IMR-90 (cell line): ENCODE data around the gene RPL35. TPM values are rescaled to one million over a fixed set of nuclear protein-coding genes. Genes with fewer than 3 reads are reported as not detected.

Source experiments
- ATAC-seq: fragments of 200-7000 bp; cut with Tn5 transposase; 2 replicates; pipeline ENCODE4 v1.9.1; 2020; ENCODE audit warnings: low read depth, mild to moderate bottlenecking, moderate library complexity
- BruUV-seq: library from RNA; stranded (reverse); fragments of 400-500 nt; replicated peaks from 2 replicates; lab custom pipeline; 2021; lab: Mats Ljungman, UMichigan
- CTCF ChIA-PET: fragments of 300-600 bp; formaldehyde crosslinking; extraction: SDS; loops from one replicate; lab custom pipeline; 2021; ENCODE audit warnings: antibody characterized with exemption; lab: Yijun Ruan, JAX
- POLR2A ChIA-PET: fragments of 300-600 bp; sonication (Branson Sonifier 250); formaldehyde crosslinking; loops from one replicate; lab custom pipeline; 2022; ENCODE audit warnings: antibody characterized with exemption; ENCODE audit not compliant: unreplicated experiment; lab: Charles Lee
- DNase-seq: peaks from one replicate; pipeline ENCODE4 v3.0.0; 2013
- H2AFZ ChIP-seq: replicated peaks from 2 replicates; pipeline ENCODE3; 2013; ENCODE audit warnings: low read length, mild to moderate bottlenecking; ENCODE audit not compliant: poor library complexity
- H2AK5ac ChIP-seq: 2 replicates; pipeline ENCODE4 v1.6.1; 2013; ENCODE audit warnings: low read depth, low read length, inconsistent platforms
- H2AK9ac ChIP-seq: replicated peaks from 2 replicates; pipeline ENCODE3; 2013; ENCODE audit warnings: mild to moderate bottlenecking, low read depth, low read length, moderate library complexity; ENCODE audit not compliant: poor library complexity
- H2BK120ac ChIP-seq: 2 replicates; pipeline ENCODE4 v1.6.1; 2013; ENCODE audit warnings: low read depth, low read length, inconsistent platforms
- H2BK15ac ChIP-seq: 3 replicates; pipeline ENCODE4 v1.6.1; 2013; ENCODE audit warnings: low read depth, low read length, inconsistent platforms
- H2BK20ac ChIP-seq: 2 replicates; pipeline ENCODE4 v1.6.1; 2013; ENCODE audit warnings: low read depth, mild to moderate bottlenecking, inconsistent platforms, low read length, moderate library complexity
- H2BK5ac ChIP-seq: 2 replicates; pipeline ENCODE4 v1.6.1; 2013; ENCODE audit warnings: mild to moderate bottlenecking, low read depth, low read length, inconsistent platforms; ENCODE audit not compliant: poor library complexity, severe bottlenecking
- H3K14ac ChIP-seq: replicated peaks from 2 replicates; pipeline ENCODE4 v1.6.1; 2013; ENCODE audit warnings: low read depth, low read length, inconsistent platforms
- H3K18ac ChIP-seq: 2 replicates; pipeline ENCODE4 v1.6.1; 2013; ENCODE audit warnings: low read depth, low read length, control low read depth
- H3K23ac ChIP-seq: 2 replicates; pipeline ENCODE4 v1.6.1; 2013; ENCODE audit warnings: low read depth, low read length, inconsistent platforms
- H3K27ac ChIP-seq: 2 replicates; pipeline ENCODE4 v1.5.1; 2013; ENCODE audit warnings: mild to moderate bottlenecking, control low read depth, low read length; ENCODE audit not compliant: insufficient read depth
- H3K27me3 ChIP-seq: 2 replicates; pipeline ENCODE4 v1.6.1; 2013; ENCODE audit warnings: low read length; ENCODE audit not compliant: control insufficient read depth, insufficient read depth
- H3K36me3 ChIP-seq: 2 replicates; pipeline ENCODE4 v1.6.1; 2013; ENCODE audit warnings: low read length, mixed read lengths; ENCODE audit not compliant: control insufficient read depth, insufficient read depth
- H3K4ac ChIP-seq: 2 replicates; pipeline ENCODE4 v1.6.1; 2013; ENCODE audit warnings: low read depth, low read length, inconsistent platforms
- H3K4me1 ChIP-seq: 2 replicates; pipeline ENCODE4 v1.6.1; 2013; ENCODE audit warnings: low read length, mixed read lengths; ENCODE audit not compliant: control insufficient read depth, insufficient read depth
- H3K4me2 ChIP-seq: 2 replicates; pipeline ENCODE4 v1.6.1; 2013; ENCODE audit warnings: low read depth, mild to moderate bottlenecking, control low read depth, low read length, moderate library complexity
- H3K4me3 ChIP-seq: 2 replicates; pipeline ENCODE4 v1.5.1; 2013; ENCODE audit warnings: low read depth, mild to moderate bottlenecking, control low read depth, low read length, moderate library complexity; ENCODE audit not compliant: insufficient read depth
- H3K56ac ChIP-seq: 2 replicates; pipeline ENCODE4 v1.6.1; 2013; ENCODE audit warnings: low read length, inconsistent platforms; ENCODE audit not compliant: insufficient read depth; ENCODE audit errors: extremely low read depth
- H3K79me1 ChIP-seq, 2 experiments: 2 replicates each; pipeline ENCODE4 v1.6.1; 2013; ENCODE audit warnings: low read length in 2 of 2, inconsistent platforms in 1 of 2, low read depth in 1 of 2
- H3K9ac ChIP-seq: 2 replicates; pipeline ENCODE4 v1.6.1; 2013; ENCODE audit warnings: low read depth, low read length, control low read depth
- H3K9me1 ChIP-seq: 2 replicates; pipeline ENCODE4 v1.6.1; 2013; ENCODE audit warnings: low read length, inconsistent platforms; ENCODE audit not compliant: insufficient read depth
- H3K9me3 ChIP-seq: 2 replicates; pipeline ENCODE4 v1.6.1; 2013; ENCODE audit warnings: low read length; ENCODE audit not compliant: control insufficient read depth, insufficient read depth
- H4K20me1 ChIP-seq: 2 replicates; pipeline ENCODE4 v1.6.1; 2013; ENCODE audit warnings: low read length, inconsistent platforms; ENCODE audit not compliant: insufficient read depth
- H4K5ac ChIP-seq: 2 replicates; pipeline ENCODE4 v1.6.1; 2013; ENCODE audit warnings: mild to moderate bottlenecking, low read depth, low read length, control low read depth
- H4K8ac ChIP-seq, 2 experiments: 2 replicates each; pipeline ENCODE4 v1.6.1; 2013; ENCODE audit warnings: low read depth in 2 of 2, low read length in 2 of 2, control low read depth in 1 of 2, inconsistent platforms in 1 of 2
- H4K91ac ChIP-seq: 2 replicates; pipeline ENCODE4 v1.6.1; 2013; ENCODE audit warnings: low read depth, low read length, inconsistent platforms; ENCODE audit not compliant: insufficient read depth
- CEBPB ChIP-seq: IDR thresholded peaks from 2 replicates; pipeline ENCODE4 v1.6.1; 2012; ENCODE audit warnings: low read depth, low read length, improper control_type of control experiment
- FOS ChIP-seq: fragments of 150-350 bp; IDR thresholded peaks from 2 replicates; pipeline ENCODE4 v1.6.1; 2016; ENCODE audit warnings: low read depth, low read length
- MAFK ChIP-seq: IDR thresholded peaks from 2 replicates; pipeline ENCODE4 v1.6.1; 2012; ENCODE audit warnings: low read depth, low read length, improper control_type of control experiment
- MAZ ChIP-seq: IDR thresholded peaks from 2 replicates; pipeline ENCODE4 v1.6.1; 2012; ENCODE audit warnings: low read depth, mild to moderate bottlenecking, low read length, improper control_type of control experiment, moderate library complexity, borderline replicate concordance
- MXI1 ChIP-seq: IDR thresholded peaks from 2 replicates; pipeline ENCODE4 v1.6.1; 2012; ENCODE audit warnings: low read depth, mild to moderate bottlenecking, low read length, moderate library complexity, borderline replicate concordance
- whole genome bisulfite sequencing, 2 experiments: methylation state at CpG; one replicate each; pipeline versions ENCODE4 v1.1.5 to v1.1.7; 2013; ENCODE audit warnings: missing lambda C conversion rate in 2 of 2; ENCODE audit not compliant: insufficient read length in 1 of 2; ENCODE audit errors: extremely low coverage in 2 of 2; 5-methylcytosine and 5-hydroxymethylcytosine counted together
- dilution Hi-C: fragments of 300-500 bp; cut with HindIII; formaldehyde crosslinking; loops from one replicate; pipeline ENCODE4 v1.14.3; 2018; ENCODE audit warnings: low sequenced_read_pairs; ENCODE audit not compliant: unreplicated experiment
- in situ Hi-C: fragments of 300-500 bp; cut with MboI; formaldehyde crosslinking; loops from 3 replicates; pipeline ENCODE4 v1.14.3; 2019; ENCODE audit warnings: low sequenced_read_pairs, inconsistent platforms, mixed read lengths
- intact Hi-C: fragments of 100-400 bp; cut with micrococcal nuclease; formaldehyde crosslinking; loops from 2 replicates; pipeline ENCODE4 v1.10.0; 2022
- polyA plus RNA-seq, 3 experiments: library from polyadenylated mRNA; depleted of rRNA; stranded (reverse); fragments of >200 nt; gene quantifications; 2 replicates each; pipeline ENCODE4 v1.2.3, GENCODE V29; 2012; ENCODE audit warnings: low replicate concordance in 1 of 3
- total RNA-seq: library from RNA; depleted of rRNA; stranded (reverse); fragments of >200 nt; gene quantifications from 2 replicates; pipeline ENCODE4 v1.2.3, GENCODE V29; 2012
- TF ChIP-seq, protein P1 (sequence below): fragments of 150-350 bp; IDR thresholded peaks from 2 replicates; pipeline ENCODE4 v1.6.1; 2017; ENCODE audit warnings: mild to moderate bottlenecking, antibody characterized with exemption, low read length, low read depth
- TF ChIP-seq, protein P2 (sequence below): fragments of 150-350 bp; IDR thresholded peaks from 2 replicates; pipeline ENCODE4 v1.6.1; 2016; ENCODE audit warnings: low read depth, mild to moderate bottlenecking, low read length, moderate library complexity, borderline replicate concordance
- TF ChIP-seq, protein P3 (sequence below): conservative IDR thresholded peaks from 2 replicates; pipeline ENCODE4 v1.5.1; 2012; ENCODE audit warnings: mild to moderate bottlenecking, low read depth, low read length, improper control_type of control experiment

The RPL35 gene
- total and polyA plus RNA-seq, 2 of the 4 experiments (the other 2 are of a cell fraction) = 881 to 1,650 TPM

DNA sequence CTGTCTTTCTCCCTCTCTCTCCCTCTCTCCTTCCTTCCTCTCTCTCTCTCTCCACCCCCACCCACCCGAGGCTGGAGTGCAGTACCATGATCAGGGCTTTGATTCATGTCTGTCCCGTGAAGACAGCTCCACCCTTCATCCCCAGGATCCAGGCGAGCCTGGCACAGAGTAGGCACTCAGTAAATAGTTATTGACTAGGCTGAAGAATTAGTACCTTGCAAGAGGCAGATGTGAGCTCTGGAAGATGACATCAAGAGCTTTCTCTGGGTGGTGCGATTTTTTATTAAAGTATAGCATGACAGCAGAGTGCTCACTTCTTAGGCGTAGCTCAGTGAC, 32.5 kb downstream of the RPL35 start:
- DNase-seq = no peak
- Histone ChIP-seq H2AK9ac (no peak overlapping the region), H3K27me3 (no peaks in the 10 kb centered on the region), H4K91ac (no peak overlapping the region), H3K27ac (no peak overlapping the region), H3K56ac (no peak overlapping the region), H3K23ac (no peak overlapping the region), H3K14ac (no peak overlapping the region), H2AK5ac (0 out of 2 replicates have a peak overlapping the region, but pooled peaks have one; percentile 7), H3K4me3 (no peak overlapping the region), H3K36me3 (no peaks in the 10 kb centered on the region), H3K4ac (no peak overlapping the region), H3K79me1 (no peaks in the 10 kb centered on the region), H2BK20ac (no peak overlapping the region), H4K20me1 (no peaks in the 10 kb centered on the region; the same call in 1 of the 2 replicates), H2AFZ (no peak overlapping the region), H2BK15ac (no peak overlapping the region), H4K5ac (no peak overlapping the region), H3K9me3 (0 out of 2 replicates have a peak, but pooled peaks cover 2% of the 10 kb centered on the region), H3K4me1 (peaks cover 12% of the 10 kb centered on the region), H3K18ac (no peak overlapping the region), H3K4me2 (no peak overlapping the region), H2BK120ac (no peak overlapping the region), H2BK5ac (no peak overlapping the region), H3K9me1 (peaks cover 4% of the 10 kb centered on the region; the same call in 1 of the 2 replicates), H3K9ac (no peak overlapping the region), H4K8ac (no peak overlapping the region)
- POLR2A ChIA-PET = interaction anchor here (0.7 kb wide), 1 partner anchor 31 kb away, joined by 8 read pairs; no protein-coding TSS in a partner anchor
- intact Hi-C loops (no loop called here), in situ Hi-C loops (no loop called here), dilution Hi-C loops (no loop called here)
- ATAC-seq = no peak
- CTCF ChIA-PET = interaction anchor here (1.0 kb wide), 1 partner anchor 11 kb away, joined by 5 read pairs; no protein-coding TSS in a partner anchor
- TF ChIP-seq MAFK = no peak
- TF ChIP-seq, protein P1, sequence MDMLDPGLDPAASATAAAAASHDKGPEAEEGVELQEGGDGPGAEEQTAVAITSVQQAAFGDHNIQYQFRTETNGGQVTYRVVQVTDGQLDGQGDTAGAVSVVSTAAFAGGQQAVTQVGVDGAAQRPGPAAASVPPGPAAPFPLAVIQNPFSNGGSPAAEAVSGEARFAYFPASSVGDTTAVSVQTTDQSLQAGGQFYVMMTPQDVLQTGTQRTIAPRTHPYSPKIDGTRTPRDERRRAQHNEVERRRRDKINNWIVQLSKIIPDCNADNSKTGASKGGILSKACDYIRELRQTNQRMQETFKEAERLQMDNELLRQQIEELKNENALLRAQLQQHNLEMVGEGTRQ = no peak
- TF ChIP-seq, protein P2, sequence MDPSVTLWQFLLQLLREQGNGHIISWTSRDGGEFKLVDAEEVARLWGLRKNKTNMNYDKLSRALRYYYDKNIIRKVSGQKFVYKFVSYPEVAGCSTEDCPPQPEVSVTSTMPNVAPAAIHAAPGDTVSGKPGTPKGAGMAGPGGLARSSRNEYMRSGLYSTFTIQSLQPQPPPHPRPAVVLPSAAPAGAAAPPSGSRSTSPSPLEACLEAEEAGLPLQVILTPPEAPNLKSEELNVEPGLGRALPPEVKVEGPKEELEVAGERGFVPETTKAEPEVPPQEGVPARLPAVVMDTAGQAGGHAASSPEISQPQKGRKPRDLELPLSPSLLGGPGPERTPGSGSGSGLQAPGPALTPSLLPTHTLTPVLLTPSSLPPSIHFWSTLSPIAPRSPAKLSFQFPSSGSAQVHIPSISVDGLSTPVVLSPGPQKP = no peak
- TF ChIP-seq, protein P3, sequence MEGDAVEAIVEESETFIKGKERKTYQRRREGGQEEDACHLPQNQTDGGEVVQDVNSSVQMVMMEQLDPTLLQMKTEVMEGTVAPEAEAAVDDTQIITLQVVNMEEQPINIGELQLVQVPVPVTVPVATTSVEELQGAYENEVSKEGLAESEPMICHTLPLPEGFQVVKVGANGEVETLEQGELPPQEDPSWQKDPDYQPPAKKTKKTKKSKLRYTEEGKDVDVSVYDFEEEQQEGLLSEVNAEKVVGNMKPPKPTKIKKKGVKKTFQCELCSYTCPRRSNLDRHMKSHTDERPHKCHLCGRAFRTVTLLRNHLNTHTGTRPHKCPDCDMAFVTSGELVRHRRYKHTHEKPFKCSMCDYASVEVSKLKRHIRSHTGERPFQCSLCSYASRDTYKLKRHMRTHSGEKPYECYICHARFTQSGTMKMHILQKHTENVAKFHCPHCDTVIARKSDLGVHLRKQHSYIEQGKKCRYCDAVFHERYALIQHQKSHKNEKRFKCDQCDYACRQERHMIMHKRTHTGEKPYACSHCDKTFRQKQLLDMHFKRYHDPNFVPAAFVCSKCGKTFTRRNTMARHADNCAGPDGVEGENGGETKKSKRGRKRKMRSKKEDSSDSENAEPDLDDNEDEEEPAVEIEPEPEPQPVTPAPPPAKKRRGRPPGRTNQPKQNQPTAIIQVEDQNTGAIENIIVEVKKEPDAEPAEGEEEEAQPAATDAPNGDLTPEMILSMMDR = no peak
- no peak for TF ChIP-seq CEBPB
- TF ChIP-seq FOS = no peak
- no peak for TF ChIP-seq MAZ
- no peak for TF ChIP-seq MXI1
- 10% methylated on average over 2 of the region's 5 CpGs; no CpG with 5 or more reads in 1 of the 2 experiments for WGBS, 2 experiments
- no TSS peak for BruUV-seq
